GM21619 (cell line): ENCODE results near the gene KCNQ1.

ENCODE experiments used
- ATAC-seq: cut with Tn5 transposase; IDR thresholded peaks from one replicate; pipeline ENCODE4 v1.9.1; 2021; ENCODE audit not compliant: unreplicated experiment

KCNQ1 gene

GRCh38 chr11:2865922-2866577 lies 421.2 kb downstream of the KCNQ1 start:
- ATAC-seq, result no peak

- ATAC-seq, result no peak
Observed at GRCh38 chr11:2867142-2867541, 422.3 kb downstream of the KCNQ1 start.

DNA sequence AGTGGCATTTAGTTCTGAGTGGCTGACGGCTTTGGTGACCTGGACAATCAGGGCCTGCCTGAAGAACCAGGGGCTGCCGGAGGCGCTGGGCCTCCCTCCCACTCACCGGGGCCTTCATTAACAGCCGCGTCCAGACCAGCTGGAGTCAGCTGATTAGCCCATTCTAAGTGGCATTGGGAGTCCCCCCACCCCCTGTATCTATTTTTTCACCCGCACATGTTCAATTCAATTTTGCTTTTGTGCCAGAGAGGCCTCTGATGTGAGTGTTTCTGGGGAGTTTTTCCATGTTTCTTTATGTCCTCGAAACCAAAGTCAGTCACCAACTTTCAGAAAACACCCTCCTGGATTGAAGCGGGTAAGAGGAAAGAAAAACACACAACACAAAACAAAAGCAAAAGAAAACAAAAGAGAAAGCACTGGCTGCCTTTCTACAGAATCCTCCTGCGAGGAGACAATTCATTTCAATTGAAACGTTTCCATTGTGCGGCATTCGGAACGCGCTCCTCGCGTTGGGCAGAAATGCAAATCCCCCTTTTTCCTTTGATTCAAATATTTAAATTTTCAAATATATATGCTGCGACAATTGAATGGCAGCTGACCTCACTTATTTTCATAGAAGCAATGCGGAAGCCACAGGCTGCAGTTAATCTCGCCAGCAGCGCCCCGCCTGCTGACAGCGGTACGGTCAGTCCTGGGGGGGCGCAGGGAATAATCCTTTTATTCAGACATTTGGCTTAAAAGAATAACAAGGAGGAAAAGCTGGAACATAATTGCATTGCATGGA lies 423.1 kb downstream of the KCNQ1 start:
- no peak for ATAC-seq

GRCh38 chr11:2868506-2869133 lies 423.8 kb downstream of the KCNQ1 start:
- ATAC-seq, result no peak

DNA sequence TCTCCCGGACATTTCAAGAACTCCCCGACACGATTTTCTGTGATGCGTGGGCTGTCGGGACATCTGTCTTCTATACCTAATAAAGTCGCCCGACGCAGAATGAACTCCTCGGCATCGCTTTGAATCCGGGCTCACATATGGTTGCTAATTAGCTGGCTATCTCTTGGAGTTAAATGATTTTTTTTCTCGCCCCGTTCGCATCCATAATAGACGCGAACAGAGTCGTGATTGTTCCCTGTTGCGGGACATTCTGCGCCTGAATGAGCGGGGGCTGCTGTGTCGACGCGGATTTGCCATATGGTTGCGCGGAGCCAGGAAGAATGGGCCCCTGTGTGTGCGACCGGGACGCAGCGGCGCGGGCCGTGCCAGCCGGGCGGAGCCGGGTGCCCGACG lies 424.3 kb downstream of the KCNQ1 start:
- no peak for ATAC-seq

GRCh38 chr11:2869561-2870427 lies 425.0 kb downstream of the KCNQ1 start:
- ATAC-seq, result no peak

DNA sequence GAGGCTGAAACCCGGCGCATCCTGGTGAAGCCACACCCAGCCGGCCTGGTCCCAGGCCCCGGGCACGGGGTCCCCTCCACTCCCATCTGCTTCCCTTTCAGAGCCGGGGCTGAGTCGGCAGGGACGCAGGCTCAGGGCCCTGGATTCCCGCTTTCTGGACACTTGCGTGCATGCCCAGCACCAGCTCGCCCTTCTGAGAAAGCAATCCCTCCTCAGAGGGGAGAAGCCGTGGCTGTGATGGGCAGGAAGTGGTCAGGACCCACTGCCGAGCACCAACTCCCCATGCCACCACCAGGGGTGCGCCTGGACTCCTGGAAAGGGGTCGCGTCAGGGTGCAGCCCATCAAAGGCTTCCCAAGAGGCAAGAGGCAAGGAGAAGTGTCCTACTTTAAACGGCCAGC lies 425.7 kb downstream of the KCNQ1 start:
- ATAC-seq, result no peak

- no peak for ATAC-seq
Observed at GRCh38 chr11:2870969-2871680, 426.3 kb downstream of the KCNQ1 start.

- ATAC-seq, result no peak
Observed at GRCh38 chr11:2874963-2875362, 430.2 kb downstream of the KCNQ1 start.

GRCh38 chr11:2877474-2877873 lies 432.7 kb downstream of the KCNQ1 start:
- ATAC-seq, result no peak

GRCh38 chr11:2878782-2879181 lies 434.0 kb downstream of the KCNQ1 start:
- ATAC-seq, result no peak

GRCh38 chr11:2880646-2881045 lies 435.8 kb downstream of the KCNQ1 start:
- ATAC-seq, result no peak

DNA sequence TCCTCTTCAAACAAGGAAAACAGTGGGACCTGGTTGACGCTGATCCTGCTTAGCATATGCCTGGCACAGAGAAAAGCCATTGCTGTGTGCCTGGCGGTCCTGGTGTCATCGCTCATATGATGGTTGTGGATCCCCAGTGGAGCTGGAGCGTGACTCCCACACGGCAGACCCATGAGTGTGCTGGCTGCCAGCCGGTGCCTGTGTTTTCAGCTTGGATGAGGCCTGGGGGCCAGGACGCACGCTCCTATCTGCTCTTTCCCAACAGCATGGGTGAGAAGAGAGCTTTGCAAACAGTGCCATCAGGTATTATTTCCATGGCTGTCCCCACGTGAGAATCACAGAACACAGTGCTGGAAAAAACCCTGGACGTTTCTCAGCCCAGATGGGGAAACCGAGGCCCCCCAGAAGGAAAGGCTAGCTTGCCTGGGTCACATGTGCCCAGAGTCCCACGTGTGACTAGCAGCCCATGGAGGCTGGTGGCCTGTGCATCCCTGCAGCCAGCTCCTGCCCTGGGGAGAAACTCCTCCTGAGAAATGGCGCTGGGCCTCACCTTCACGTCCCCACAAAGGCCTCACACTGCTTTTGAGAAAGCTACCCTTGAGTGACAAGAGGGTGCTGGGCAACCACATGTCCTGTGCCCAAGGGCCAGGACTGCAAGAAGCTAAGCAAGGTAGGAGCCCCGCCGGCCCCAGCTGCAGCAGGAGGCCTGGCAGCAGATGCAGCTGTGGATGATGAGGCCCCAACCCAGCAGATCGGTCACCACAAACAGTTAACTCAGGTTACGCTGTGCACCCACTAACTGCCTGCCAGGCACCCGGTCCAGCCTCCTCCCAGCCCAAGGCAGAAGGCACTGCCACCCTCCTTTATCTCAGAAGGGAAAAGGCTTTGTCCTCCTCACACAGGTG lies 436.5 kb downstream of the KCNQ1 start:
- ATAC-seq, result no peak

GRCh38 chr11:2881981-2882375 lies 437.2 kb downstream of the KCNQ1 start:
- no peak for ATAC-seq

DNA sequence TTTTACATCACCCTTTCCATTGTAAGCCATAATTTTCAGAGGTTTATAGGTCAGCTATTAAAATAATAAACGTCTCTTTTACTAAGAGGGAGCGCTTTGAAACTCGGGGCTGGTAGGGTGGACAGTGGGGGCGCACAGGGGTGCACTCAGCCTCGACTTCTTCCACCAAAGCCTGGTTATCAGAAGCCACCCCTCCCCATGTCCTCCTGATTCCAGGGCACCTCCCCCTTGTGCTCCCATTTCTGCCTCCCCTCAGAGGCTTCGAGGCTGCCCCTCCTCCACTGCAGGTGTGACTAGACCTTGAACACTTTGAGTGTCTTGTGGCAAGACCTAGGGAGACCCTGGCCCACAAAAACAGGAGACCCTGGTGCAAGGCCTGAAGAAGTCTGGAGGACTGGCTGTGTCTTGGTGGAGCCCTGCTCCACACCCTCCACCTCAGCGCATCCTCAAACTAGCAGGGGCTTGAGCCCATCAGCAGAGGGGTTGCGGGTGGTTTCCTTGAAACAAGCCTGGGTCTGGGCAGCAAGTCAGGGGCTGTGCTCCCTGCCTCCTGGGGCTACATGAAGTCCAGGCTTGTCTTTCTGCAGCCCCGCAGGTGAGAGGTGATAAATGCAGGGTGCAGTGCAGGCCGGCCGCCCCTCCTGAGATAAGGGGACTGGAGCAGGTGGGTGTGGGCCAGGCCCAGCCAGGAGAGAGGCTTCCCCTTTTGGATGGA lies 437.7 kb downstream of the KCNQ1 start:
- no peak for ATAC-seq

- no peak for ATAC-seq
Observed at GRCh38 chr11:2883640-2883978, 438.8 kb downstream of the KCNQ1 start.

DNA sequence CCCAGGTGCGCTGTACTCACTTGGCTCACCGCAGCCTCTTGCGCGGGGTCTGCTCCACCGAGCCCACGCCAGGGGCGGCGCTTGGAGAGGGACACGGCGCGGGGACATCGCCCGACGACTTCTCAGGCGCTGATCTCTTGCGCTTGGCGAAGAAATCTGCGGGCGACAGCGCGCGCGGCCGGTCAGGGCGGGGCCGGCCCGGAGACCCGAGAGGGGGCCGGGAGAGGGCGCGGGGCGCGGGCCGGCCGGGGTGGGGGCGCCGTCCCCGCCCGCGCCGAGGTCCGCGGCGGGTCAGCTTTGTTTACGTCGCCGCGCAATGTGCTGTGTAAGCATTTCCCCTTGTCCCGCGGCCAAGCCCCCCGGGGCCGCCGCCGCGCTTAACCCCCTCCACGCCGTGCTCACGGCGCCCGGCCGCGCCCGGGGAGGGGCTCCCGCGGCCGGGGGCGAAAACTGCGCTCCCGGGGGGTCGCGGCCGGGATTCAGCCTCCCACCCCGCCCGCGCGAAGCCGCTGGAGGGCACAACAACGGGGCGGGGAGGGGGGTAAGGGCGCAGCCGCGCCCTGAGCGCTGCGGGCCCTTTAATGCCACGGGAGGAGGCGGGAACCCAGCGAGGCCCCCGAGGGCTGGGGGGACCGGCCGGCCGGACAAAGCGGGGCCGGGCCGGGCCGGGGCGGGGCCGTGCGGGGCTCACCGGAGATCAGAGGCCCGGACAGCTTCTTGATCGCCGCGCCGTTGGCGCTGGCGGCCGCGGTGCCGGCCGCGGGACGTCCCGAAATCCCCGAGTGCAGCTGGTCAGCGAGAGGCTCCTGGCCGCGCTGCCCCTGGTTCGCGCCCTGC lies 439.4 kb downstream of the KCNQ1 start:
- no peak for ATAC-seq

DNA sequence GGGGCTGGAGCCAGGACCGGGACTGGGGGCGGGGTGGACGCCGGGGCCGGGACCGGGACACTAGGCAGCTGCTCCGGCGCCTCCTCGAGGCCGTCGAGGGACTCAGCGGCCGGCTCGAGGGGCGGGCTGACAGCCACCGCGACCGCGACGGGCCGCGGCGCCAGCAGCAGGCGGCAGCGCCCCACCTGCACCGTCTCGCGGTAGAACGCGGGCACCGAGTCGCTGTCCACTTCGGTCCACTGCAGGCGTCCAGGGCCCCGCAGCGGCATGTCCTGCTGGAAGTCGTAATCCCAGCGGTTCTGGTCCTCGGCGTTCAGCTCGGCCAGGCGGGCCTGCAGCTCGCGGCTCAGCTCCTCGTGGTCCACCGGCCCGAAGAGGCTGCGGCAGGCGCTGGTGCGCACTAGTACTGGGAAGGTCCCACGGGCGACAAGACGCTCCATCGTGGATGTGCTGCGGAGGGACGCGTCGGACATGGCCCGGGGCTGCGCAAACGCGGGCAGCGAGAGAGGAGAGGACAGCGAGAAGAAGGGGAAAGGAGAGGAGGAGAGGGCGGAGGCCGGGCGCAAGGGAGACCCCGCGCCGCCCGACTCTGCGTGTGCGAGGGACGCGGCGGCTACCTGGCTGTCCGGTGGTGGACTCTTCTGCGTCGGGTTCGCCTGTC lies 440.3 kb downstream of the KCNQ1 start:
- no peak for ATAC-seq
